Trophoblast cell (in vitro differentiated cells and primary cell): ENCODE results near the gene BSN.

Experiments
- DNase-seq, 2 donors: peaks; one replicate each; pipeline ENCODE4 v3.0.0-alpha.2; 2016
- H2AFZ ChIP-seq: 2 replicates; pipeline ENCODE4 v1.6.1; 2013; ENCODE audit warnings: low read length, moderate library complexity, mild to moderate bottlenecking; ENCODE audit not compliant: insufficient read depth, poor library complexity
- H2AK5ac ChIP-seq: 2 replicates; pipeline ENCODE4 v1.6.1; 2013; ENCODE audit warnings: mild to moderate bottlenecking, low read length
- H2BK120ac ChIP-seq: 2 replicates; pipeline ENCODE4 v1.6.1; 2013; ENCODE audit warnings: low read length, mild to moderate bottlenecking, moderate library complexity; ENCODE audit not compliant: insufficient read depth, poor library complexity
- H2BK12ac ChIP-seq: 2 replicates; pipeline ENCODE4 v1.6.1; 2013; ENCODE audit warnings: mild to moderate bottlenecking, low read length, moderate library complexity
- H2BK5ac ChIP-seq: 2 replicates; pipeline ENCODE4 v1.6.1; 2013; ENCODE audit warnings: low read length, low read depth, moderate library complexity, mild to moderate bottlenecking; ENCODE audit not compliant: poor library complexity
- H3K14ac ChIP-seq: 2 replicates; pipeline ENCODE4 v1.6.1; 2013; ENCODE audit warnings: mild to moderate bottlenecking, low read length
- H3K18ac ChIP-seq: 2 replicates; pipeline ENCODE4 v1.6.1; 2013; ENCODE audit warnings: mild to moderate bottlenecking, low read length
- H3K23ac ChIP-seq: 2 replicates; pipeline ENCODE4 v1.6.1; 2013; ENCODE audit warnings: low read length
- H3K27ac ChIP-seq: 2 replicates; pipeline ENCODE4 v1.5.1; 2013; ENCODE audit warnings: low read depth, mild to moderate bottlenecking, inconsistent platforms, low read length, moderate library complexity
- H3K27me3 ChIP-seq: 2 replicates; pipeline ENCODE4 v1.6.1; 2013; ENCODE audit warnings: inconsistent platforms, mild to moderate bottlenecking, low read length, moderate library complexity; ENCODE audit not compliant: insufficient read depth
- H3K36me3 ChIP-seq, 2 experiments: 1 replicate in 1 of 2; 2 replicates in 1 of 2; pipeline ENCODE4 v1.6.1; 2013; ENCODE audit warnings: low read length in 2 of 2, mild to moderate bottlenecking in 2 of 2, moderate library complexity in 1 of 2; ENCODE audit not compliant: insufficient read depth in 2 of 2, control insufficient read depth in 1 of 2
- H3K4ac ChIP-seq: 2 replicates; pipeline ENCODE4 v1.6.1; 2013; ENCODE audit warnings: low read depth, mild to moderate bottlenecking, low read length, moderate library complexity
- H3K4me1 ChIP-seq, 2 experiments: 1 replicate in 1 of 2; 2 replicates in 1 of 2; pipeline ENCODE4 v1.6.1; 2013; ENCODE audit warnings: low read length in 2 of 2, mild to moderate bottlenecking in 2 of 2, moderate library complexity in 1 of 2; ENCODE audit not compliant: insufficient read depth in 2 of 2, control insufficient read depth in 1 of 2
- H3K4me2 ChIP-seq: 2 replicates; pipeline ENCODE4 v1.6.1; 2013; ENCODE audit warnings: inconsistent platforms, mild to moderate bottlenecking, low read length, moderate library complexity
- H3K4me3 ChIP-seq: 2 replicates; pipeline ENCODE4 v1.5.1; 2013; ENCODE audit warnings: mild to moderate bottlenecking, low read depth, low read length, inconsistent platforms
- H3K79me1 ChIP-seq: one replicate; pipeline ENCODE4 v1.6.1; 2013; ENCODE audit warnings: low read length
- H3K79me2 ChIP-seq: 2 replicates; pipeline ENCODE4 v1.6.1; 2013; ENCODE audit warnings: low read length, mild to moderate bottlenecking; ENCODE audit not compliant: control insufficient read depth, insufficient read depth, poor library complexity
- H3K9ac ChIP-seq: 2 replicates; pipeline ENCODE4 v1.6.1; 2013; ENCODE audit warnings: mild to moderate bottlenecking, low read length
- H3K9me3 ChIP-seq: 2 replicates; pipeline ENCODE4 v1.6.1; 2013; ENCODE audit warnings: low read depth, mild to moderate bottlenecking, control low read depth, inconsistent platforms, low read length; ENCODE audit not compliant: insufficient read depth
- H4K12ac ChIP-seq: 2 replicates; pipeline ENCODE4 v1.6.1; 2013; ENCODE audit warnings: low read depth, mild to moderate bottlenecking, low read length, moderate library complexity
- H4K8ac ChIP-seq: 2 replicates; pipeline ENCODE4 v1.6.1; 2013; ENCODE audit warnings: low read depth, mild to moderate bottlenecking, low read length, moderate library complexity
- H4K91ac ChIP-seq: one replicate; pipeline ENCODE4 v1.6.1; 2013; ENCODE audit warnings: low read depth, mild to moderate bottlenecking, low read length, moderate library complexity
- WGBS: extraction: QIAGEN DNeasy Blood & Tissue Kit; methylation state at CpG from one replicate; pipeline ENCODE4 v1.1.7; 2013; ENCODE audit warnings: missing lambda C conversion rate; ENCODE audit not compliant: insufficient read length, insufficient coverage; ENCODE audit errors: extremely low coverage; 5-methylcytosine and 5-hydroxymethylcytosine counted together

The BSN gene

GRCh38 chr3:49661281-49661680 lies 107.0 kb downstream of the BSN start:
- no peak overlapping the region for H3K14ac ChIP-seq
- H3K79me2 ChIP-seq, result no peaks in the 10 kb centered on the region
- H3K9me3 ChIP-seq, result peaks cover 3% of the 10 kb centered on the region
- H4K91ac ChIP-seq, result no peak overlapping the region
- no peak overlapping the region for H3K9ac ChIP-seq
- DNase-seq, result peak in 1 of 2 donors; percentile 21
- H2AFZ ChIP-seq, result no peak overlapping the region
- no peak overlapping the region for H3K4ac ChIP-seq
- no peak overlapping the region for H3K4me2 ChIP-seq
- H4K12ac ChIP-seq, result no peak overlapping the region
- no peak overlapping the region for H2BK12ac ChIP-seq
- no peak overlapping the region for H3K18ac ChIP-seq
- no peaks in the 10 kb centered on the region for H3K4me1 ChIP-seq
- H3K27me3 ChIP-seq, result no peaks in the 10 kb centered on the region
- H3K23ac ChIP-seq, result no peak overlapping the region
- no peak overlapping the region for H3K4me3 ChIP-seq
- no peaks in the 10 kb centered on the region for H3K79me1 ChIP-seq
- no peak overlapping the region for H2BK120ac ChIP-seq
- H3K36me3 ChIP-seq, result no peaks in the 10 kb centered on the region
- WGBS, result no CpG with 5 or more reads among the region's 14 CpGs
- H2BK5ac ChIP-seq, result no peak overlapping the region
- no peak overlapping the region for H3K27ac ChIP-seq
- H4K8ac ChIP-seq, result no peak overlapping the region
- H2AK5ac ChIP-seq, result no peak overlapping the region

GRCh38 chr3:49662021-49662420 lies 107.7 kb downstream of the BSN start:
- Histone ChIP-seq H3K4me1 (no peaks in the 10 kb centered on the region), H2AFZ (no peak overlapping the region), H3K9ac (no peak overlapping the region), H4K8ac (no peak overlapping the region), H3K14ac (no peak overlapping the region), H3K4me2 (no peak overlapping the region), H4K91ac (no peak overlapping the region), H3K27me3 (no peaks in the 10 kb centered on the region), H2BK5ac (no peak overlapping the region), H3K18ac (no peak overlapping the region), H4K12ac (no peak overlapping the region), H3K4me3 (no peak overlapping the region), H3K9me3 (peaks cover 3% of the 10 kb centered on the region), H3K4ac (no peak overlapping the region), H3K23ac (no peak overlapping the region), H2BK120ac (no peak overlapping the region), H2BK12ac (no peak overlapping the region), H2AK5ac (no peak overlapping the region), H3K36me3 (no peaks in the 10 kb centered on the region), H3K27ac (no peak overlapping the region), H3K79me1 (no peaks in the 10 kb centered on the region), H3K79me2 (no peaks in the 10 kb centered on the region)
- WGBS, result no CpG with 5 or more reads among the region's 22 CpGs
- no peak for DNase-seq

- H3K36me3 ChIP-seq, result no peaks in the 10 kb centered on the region
- peaks cover 3% of the 10 kb centered on the region for H3K9me3 ChIP-seq
- no peak overlapping the region for H3K4me2 ChIP-seq
- no peak overlapping the region for H3K18ac ChIP-seq
- no peaks in the 10 kb centered on the region for H3K79me1 ChIP-seq
- no peaks in the 10 kb centered on the region for H3K4me1 ChIP-seq
- no peaks in the 10 kb centered on the region for H3K27me3 ChIP-seq
- H2AFZ ChIP-seq, result no peak overlapping the region
- H3K9ac ChIP-seq, result no peak overlapping the region
- no peak overlapping the region for H3K14ac ChIP-seq
- DNase-seq, result no peak
- no peak overlapping the region for H2BK5ac ChIP-seq
- no peak overlapping the region for H3K4me3 ChIP-seq
- H3K27ac ChIP-seq, result no peak overlapping the region
- no peak overlapping the region for H4K12ac ChIP-seq
- no peak overlapping the region for H4K91ac ChIP-seq
- no peak overlapping the region for H2BK12ac ChIP-seq
- H4K8ac ChIP-seq, result no peak overlapping the region
- WGBS, result no CpG with 5 or more reads among the region's 34 CpGs
- H3K23ac ChIP-seq, result no peak overlapping the region
- H2AK5ac ChIP-seq, result no peak overlapping the region
- H3K4ac ChIP-seq, result no peak overlapping the region
- H2BK120ac ChIP-seq, result no peak overlapping the region
- H3K79me2 ChIP-seq, result no peaks in the 10 kb centered on the region
These were observed 108.6 kb downstream of the BSN start for GRCh38 chr3:49662720-49663413.

- Histone ChIP-seq H4K91ac (no peak overlapping the region), H2BK120ac (no peak overlapping the region), H3K9ac (no peak overlapping the region), H3K18ac (no peak overlapping the region), H3K23ac (no peak overlapping the region), H2BK5ac (no peak overlapping the region), H3K27me3 (no peaks in the 10 kb centered on the region), H3K79me1 (peaks cover 3% of the 10 kb centered on the region), H3K4me1 (peaks cover 4 to 6% of the 10 kb centered on the region in 2 experiments), H3K4me3 (no peak overlapping the region), H2AFZ (no peak overlapping the region), H3K79me2 (no peaks in the 10 kb centered on the region), H3K14ac (no peak overlapping the region), H2BK12ac (no peak overlapping the region), H3K27ac (no peak overlapping the region), H3K9me3 (peaks cover 3% of the 10 kb centered on the region), H4K8ac (no peak overlapping the region), H3K36me3 (no peaks in the 10 kb centered on the region), H4K12ac (no peak overlapping the region), H3K4ac (no peak overlapping the region), H2AK5ac (no peak overlapping the region), H3K4me2 (no peak overlapping the region)
- WGBS, result no CpG with 5 or more reads among the region's 1 CpG
- no peak for DNase-seq
These were observed 109.6 kb downstream of the BSN start for GRCh38 chr3:49663831-49664230.
